ENCODE results near the gene GNG12. TPM values are rescaled to one million over a fixed set of nuclear protein-coding genes. Genes with fewer than 3 reads are reported as not detected.

Gene GNG12
- total and polyA plus RNA-seq, 9 of the 15 experiments (the other 6 are each of a cell fraction or from before 2014, with no cell fraction given): 2.6 to 6.0 (median 4.1) TPM

GRCh38 chr1:67880056-67880601 is 46.9 kb upstream of the GNG12 start (continued):
- TF ChIP-seq, protein P1, sequence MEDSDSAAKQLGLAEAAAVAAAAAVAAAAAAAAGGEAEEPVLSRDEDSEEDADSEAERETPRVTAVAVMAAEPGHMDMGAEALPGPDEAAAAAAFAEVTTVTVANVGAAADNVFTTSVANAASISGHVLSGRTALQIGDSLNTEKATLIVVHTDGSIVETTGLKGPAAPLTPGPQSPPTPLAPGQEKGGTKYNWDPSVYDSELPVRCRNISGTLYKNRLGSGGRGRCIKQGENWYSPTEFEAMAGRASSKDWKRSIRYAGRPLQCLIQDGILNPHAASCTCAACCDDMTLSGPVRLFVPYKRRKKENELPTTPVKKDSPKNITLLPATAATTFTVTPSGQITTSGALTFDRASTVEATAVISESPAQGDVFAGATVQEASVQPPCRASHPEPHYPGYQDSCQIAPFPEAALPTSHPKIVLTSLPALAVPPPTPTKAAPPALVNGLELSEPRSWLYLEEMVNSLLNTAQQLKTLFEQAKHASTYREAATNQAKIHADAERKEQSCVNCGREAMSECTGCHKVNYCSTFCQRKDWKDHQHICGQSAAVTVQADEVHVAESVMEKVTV (CRISPR knock-in tag; IDR thresholded peaks at IDR 0.05): 0 out of 2 replicates have a peak, but pooled peaks have one; percentile 14
- TF ChIP-seq, protein P2, sequence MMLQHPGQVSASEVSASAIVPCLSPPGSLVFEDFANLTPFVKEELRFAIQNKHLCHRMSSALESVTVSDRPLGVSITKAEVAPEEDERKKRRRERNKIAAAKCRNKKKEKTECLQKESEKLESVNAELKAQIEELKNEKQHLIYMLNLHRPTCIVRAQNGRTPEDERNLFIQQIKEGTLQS (IDR thresholded peaks at IDR 0.05): peak; percentile 51; the same call in 1 of the 2 replicates
- TF ChIP-seq, protein P2 (CRISPR knock-in tag; conservative IDR thresholded peaks at IDR 0.05): no peak
- no peak for TF ChIP-seq MLLT1 (IDR thresholded peaks at IDR 0.05)
- TF ChIP-seq FOSL1 (tag; conservative IDR thresholded peaks at IDR 0.05): peak; percentile 90

- ChIA-PET POLR2A (no interaction called here), CTCF (ENCODE audit: low intra/inter-chr PET ratio) (interaction anchor here (0.6 kb wide), 1 partner anchor 150 kb away, joined by 3 read pairs; no protein-coding TSS in a partner anchor)
- no TSS peak for BruUV-seq (replicated peaks)
- no peaks in the 10 kb centered on the region for H3K36me3 ChIP-seq (ENCODE audit: control insufficient read depth, insufficient read depth, low read length)
- H4K20me1 ChIP-seq (replicated peaks; ENCODE audit: control insufficient read depth, insufficient read depth, low read length): no peaks in the 10 kb centered on the region
- no peak overlapping the region for H2AFZ ChIP-seq (ENCODE audit: low read depth, low read length)
- DNase-seq (ENCODE audit: extremely low read depth in 1 of 4, low spot score in 3 of 4) (no peak), ATAC-seq (no peak), FAIRE-seq (no peak)
- no peak overlapping the region for H3K9ac ChIP-seq (ENCODE audit: insufficient read depth in 1 of 2, low read depth in 2 of 2, low read length in 2 of 2)
- no peaks in the 10 kb centered on the region for H3K27me3 ChIP-seq (ENCODE audit: control insufficient read depth in 2 of 2, insufficient read depth in 2 of 2, low read length in 2 of 2)
- H3K4me2 ChIP-seq (ENCODE audit: insufficient read depth, low read length): no peak overlapping the region
- intact Hi-C loops (cut with micrococcal nuclease) (no loop called here), in situ Hi-C loops (cut with MboI) (no loop called here)
- no peak overlapping the region for H3K27ac ChIP-seq (ENCODE audit: extremely low read depth, low read depth, low read length)
- no peaks in the 10 kb centered on the region for H3K9me1 ChIP-seq (ENCODE audit: control insufficient read depth, insufficient read depth, low read length)
- H3K4me1 ChIP-seq (replicated peaks in 1 of 2; ENCODE audit: control insufficient read depth in 2 of 2, insufficient read depth in 2 of 2, low read length in 2 of 2): no peaks in the 10 kb centered on the region; a peak in 2 of 5 replicates
- WGBS (ENCODE audit: insufficient coverage, low coverage, missing lambda C conversion rate): 69% methylated on average over 1 of the region's 1 CpG
- no peak overlapping the region for H3K4me3 ChIP-seq
- H3K9me3 ChIP-seq (replicated peaks; ENCODE audit: control insufficient read depth, insufficient read depth, low read depth, low read length): no peaks in the 10 kb centered on the region
- no peaks in the 10 kb centered on the region for H3K79me2 ChIP-seq (ENCODE audit: control insufficient read depth, insufficient read depth, low read length)
- TF ChIP-seq, protein P3, sequence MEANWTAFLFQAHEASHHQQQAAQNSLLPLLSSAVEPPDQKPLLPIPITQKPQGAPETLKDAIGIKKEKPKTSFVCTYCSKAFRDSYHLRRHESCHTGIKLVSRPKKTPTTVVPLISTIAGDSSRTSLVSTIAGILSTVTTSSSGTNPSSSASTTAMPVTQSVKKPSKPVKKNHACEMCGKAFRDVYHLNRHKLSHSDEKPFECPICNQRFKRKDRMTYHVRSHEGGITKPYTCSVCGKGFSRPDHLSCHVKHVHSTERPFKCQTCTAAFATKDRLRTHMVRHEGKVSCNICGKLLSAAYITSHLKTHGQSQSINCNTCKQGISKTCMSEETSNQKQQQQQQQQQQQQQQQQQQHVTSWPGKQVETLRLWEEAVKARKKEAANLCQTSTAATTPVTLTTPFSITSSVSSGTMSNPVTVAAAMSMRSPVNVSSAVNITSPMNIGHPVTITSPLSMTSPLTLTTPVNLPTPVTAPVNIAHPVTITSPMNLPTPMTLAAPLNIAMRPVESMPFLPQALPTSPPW (CRISPR knock-in tag; IDR thresholded peaks at IDR 0.05): no peak
- TF ChIP-seq BRCA1 (IDR thresholded peaks at IDR 0.05) (no peak), BRCA1 (CRISPR knock-in tag; IDR thresholded peaks at IDR 0.05) (no peak)
- TF ChIP-seq, protein P4, sequence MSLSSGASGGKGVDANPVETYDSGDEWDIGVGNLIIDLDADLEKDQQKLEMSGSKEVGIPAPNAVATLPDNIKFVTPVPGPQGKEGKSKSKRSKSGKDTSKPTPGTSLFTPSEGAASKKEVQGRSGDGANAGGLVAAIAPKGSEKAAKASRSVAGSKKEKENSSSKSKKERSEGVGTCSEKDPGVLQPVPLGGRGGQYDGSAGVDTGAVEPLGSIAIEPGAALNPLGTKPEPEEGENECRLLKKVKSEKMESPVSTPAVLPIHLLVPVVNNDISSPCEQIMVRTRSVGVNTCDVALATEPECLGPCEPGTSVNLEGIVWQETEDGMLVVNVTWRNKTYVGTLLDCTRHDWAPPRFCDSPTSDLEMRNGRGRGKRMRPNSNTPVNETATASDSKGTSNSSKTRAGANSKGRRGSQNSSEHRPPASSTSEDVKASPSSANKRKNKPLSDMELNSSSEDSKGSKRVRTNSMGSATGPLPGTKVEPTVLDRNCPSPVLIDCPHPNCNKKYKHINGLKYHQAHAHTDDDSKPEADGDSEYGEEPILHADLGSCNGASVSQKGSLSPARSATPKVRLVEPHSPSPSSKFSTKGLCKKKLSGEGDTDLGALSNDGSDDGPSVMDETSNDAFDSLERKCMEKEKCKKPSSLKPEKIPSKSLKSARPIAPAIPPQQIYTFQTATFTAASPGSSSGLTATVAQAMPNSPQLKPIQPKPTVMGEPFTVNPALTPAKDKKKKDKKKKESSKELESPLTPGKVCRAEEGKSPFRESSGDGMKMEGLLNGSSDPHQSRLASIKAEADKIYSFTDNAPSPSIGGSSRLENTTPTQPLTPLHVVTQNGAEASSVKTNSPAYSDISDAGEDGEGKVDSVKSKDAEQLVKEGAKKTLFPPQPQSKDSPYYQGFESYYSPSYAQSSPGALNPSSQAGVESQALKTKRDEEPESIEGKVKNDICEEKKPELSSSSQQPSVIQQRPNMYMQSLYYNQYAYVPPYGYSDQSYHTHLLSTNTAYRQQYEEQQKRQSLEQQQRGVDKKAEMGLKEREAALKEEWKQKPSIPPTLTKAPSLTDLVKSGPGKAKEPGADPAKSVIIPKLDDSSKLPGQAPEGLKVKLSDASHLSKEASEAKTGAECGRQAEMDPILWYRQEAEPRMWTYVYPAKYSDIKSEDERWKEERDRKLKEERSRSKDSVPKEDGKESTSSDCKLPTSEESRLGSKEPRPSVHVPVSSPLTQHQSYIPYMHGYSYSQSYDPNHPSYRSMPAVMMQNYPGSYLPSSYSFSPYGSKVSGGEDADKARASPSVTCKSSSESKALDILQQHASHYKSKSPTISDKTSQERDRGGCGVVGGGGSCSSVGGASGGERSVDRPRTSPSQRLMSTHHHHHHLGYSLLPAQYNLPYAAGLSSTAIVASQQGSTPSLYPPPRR (CRISPR knock-in tag; IDR thresholded peaks at IDR 0.05; ENCODE audit: borderline replicate concordance): no peak
Observed at GRCh38 chr1:67879485-67879884, 46.2 kb upstream of the GNG12 start.

Measured in K562 (cell line).